ENCODE measurements around the gene MYMK.

- no peak for TF ChIP-seq POLR2A (IDR thresholded peaks at IDR 0.05; ENCODE audit: low read depth, low read length)
- no peak for TF ChIP-seq TAF1 (IDR thresholded peaks at IDR 0.05; ENCODE audit: borderline replicate concordance, low read depth, low read length)
- TF ChIP-seq POLR2AphosphoS5 (IDR thresholded peaks at IDR 0.05; ENCODE audit: low read depth, low read length) = no peak
Observed at GRCh38 chr9:133519693-133520092, 5.1 kb downstream of the MYMK start.

Data from GM12892 (cell line).